8988T (cell line): Measurements from ENCODE around the gene MZT1.
"Not testable (repeated sequence)": the region's sequence is repeated elsewhere in the genome, so short reads cannot be mapped to it uniquely, and the experiment has no call there.

Source experiments
- DNase-seq: peaks from one replicate; pipeline ENCODE4 v3.0.0; 2011

The MZT1 gene

GRCh38 chr13:72727417-72728289 lies at the start of gene MZT1, which contains the start of gene BORA:
MZT1 (minus strand) TSS chr13:72727629; CDS start chr13:72727602, 27 bp downstream.
BORA (plus strand) TSS chr13:72727923; CDS start chr13:72728941, 1,018 bp downstream.
- DNase-seq, result peak; percentile 52

- DNase-seq, result no peak
Observed at GRCh38 chr13:72774019-72774418, 46.6 kb upstream of the MZT1 start.

GRCh38 chr13:72763411-72763810 lies 36.0 kb upstream of the MZT1 start:
- no peak for DNase-seq

- DNase-seq, result no peak
Observed at GRCh38 chr13:72760189-72760588, 32.8 kb upstream of the MZT1 start.

GRCh38 chr13:72757792-72758535 lies 30.5 kb upstream of the MZT1 start:
- no peak for DNase-seq

- DNase-seq, result no peak
Observed at GRCh38 chr13:72754111-72754510, 26.7 kb upstream of the MZT1 start.

- no peak for DNase-seq
Observed at GRCh38 chr13:72751220-72751619, 23.8 kb upstream of the MZT1 start.

GRCh38 chr13:72745260-72745659 lies 17.8 kb upstream of the MZT1 start:
- DNase-seq, result no peak

- DNase-seq, result no peak
Observed at GRCh38 chr13:72740015-72740414, 12.6 kb upstream of the MZT1 start.

GRCh38 chr13:72737033-72737432 lies 9.6 kb upstream of the MZT1 start:
- DNase-seq, result no peak

- DNase-seq, result no peak
Observed at GRCh38 chr13:72728290-72728605, 819 bp upstream of the MZT1 start.

GRCh38 chr13:72726726-72727416 lies 558 bp downstream of the MZT1 start:
- DNase-seq, result no peak

GRCh38 chr13:72726185-72726584 lies 1.2 kb downstream of the MZT1 start:
- DNase-seq, result not testable (repeated sequence)

- no peak for DNase-seq
Observed at GRCh38 chr13:72716776-72717175, 10.7 kb downstream of the MZT1 start.

- no peak for DNase-seq
Observed at GRCh38 chr13:72700509-72700908, 26.9 kb downstream of the MZT1 start.

GRCh38 chr13:72698164-72698563 lies 29.3 kb downstream of the MZT1 start:
- DNase-seq, result no peak

GRCh38 chr13:72696579-72696978 lies 30.9 kb downstream of the MZT1 start:
- DNase-seq, result no peak

GRCh38 chr13:72694314-72694713 lies 33.1 kb downstream of the MZT1 start:
- DNase-seq, result no peak

GRCh38 chr13:72693832-72694231 lies 33.6 kb downstream of the MZT1 start:
- no peak for DNase-seq

- no peak for DNase-seq
Observed at GRCh38 chr13:72692884-72693514, 34.4 kb downstream of the MZT1 start.

- DNase-seq, result no peak
Observed at GRCh38 chr13:72689181-72689696, 38.2 kb downstream of the MZT1 start.

GRCh38 chr13:72686766-72687165 lies 40.7 kb downstream of the MZT1 start:
- no peak for DNase-seq

- DNase-seq, result no peak
Observed at GRCh38 chr13:72680353-72680752, 47.1 kb downstream of the MZT1 start.
